Colonic mucosa (tissue), 4 donors: ENCODE data around the gene PHC3. TPM values are rescaled to one million over a fixed set of nuclear protein-coding genes. Genes with fewer than 3 reads are reported as not detected.

Source experiments
- DNase-seq: peaks from one replicate; pipeline ENCODE4 v3.0.0-alpha.2; 2020
- H3K27ac ChIP-seq: fragments of 200-600 bp; one replicate; pipeline ENCODE4 v1.8.0; 2021
- H3K27me3 ChIP-seq: fragments of 200-600 bp; one replicate; pipeline ENCODE4 v1.8.0; 2021
- H3K36me3 ChIP-seq: fragments of 200-600 bp; one replicate; pipeline ENCODE4 v1.8.0; 2021
- H3K4me1 ChIP-seq: fragments of 200-600 bp; one replicate; pipeline ENCODE4 v1.8.0; 2021; ENCODE audit warnings: mild to moderate bottlenecking
- H3K4me3 ChIP-seq: fragments of 200-600 bp; one replicate; pipeline ENCODE4 v1.8.0; 2021
- H3K9ac ChIP-seq, 2 donors: one replicate each; pipeline ENCODE4 v1.7.0; 2013; ENCODE audit warnings: control low read depth in 2 of 2, low read depth in 2 of 2, low read length in 2 of 2
- H3K9me3 ChIP-seq: fragments of 200-600 bp; one replicate; pipeline ENCODE4 v1.8.0; 2021
- intact Hi-C: fragments of 100-400 bp; cut with DNase I; formaldehyde crosslinking; loops from one replicate; pipeline ENCODE4 v1.14.1; 2022
- total RNA-seq, 2 donors: library from RNA; stranded (reverse); fragmentation: NEBNext Ultra II Directional in 1 of 2; extraction: Animal tissue kit (Norgen Biotek cat#: 25700) in 1 of 2; gene quantifications; one replicate each; pipeline ENCODE4 v1.2.1, GENCODE V29; 2021
- TF ChIP-seq, protein P1 (sequence below): fragments of 200-600 bp; IDR thresholded peaks from one replicate; pipeline ENCODE4 v1.8.0; 2022; ENCODE audit warnings: antibody characterized with exemption, mild to moderate bottlenecking
- donor health status: healthy.
- donor health status: DM: no; HTN: no; CAD: no.
- donor health status: DM: no; HTN: no; CAD: no.

PHC3 gene
- total RNA-seq, 2 donors from 2014 or later: 36.4 to 49.4 TPM

DNA sequence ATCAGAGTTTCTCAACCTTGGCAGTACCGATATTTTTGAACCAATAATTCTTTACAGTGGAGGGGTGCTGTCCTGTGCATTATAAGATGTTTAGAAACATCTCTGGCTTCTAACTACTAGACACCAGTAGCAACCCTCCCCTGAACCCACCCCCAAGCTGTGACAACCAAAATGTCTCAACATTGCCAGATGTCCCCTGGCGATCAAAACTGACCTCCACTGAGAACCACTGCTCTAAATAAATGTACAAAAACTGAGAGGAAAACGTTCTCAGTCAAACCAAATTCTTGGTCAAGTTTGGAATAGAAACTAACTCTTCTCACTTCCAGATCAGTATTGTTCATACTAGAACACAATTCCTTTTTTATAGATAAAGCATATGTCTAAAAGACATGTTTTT lies 85.2 kb downstream of the PHC3 start:
- intact Hi-C loops: loop anchor here (10.0 kb wide), 1 partner anchor 122 kb away; no protein-coding TSS in a partner anchor
- Histone ChIP-seq H3K9me3 (no peaks in the 10 kb centered on the region), H3K4me1 (no peaks in the 10 kb centered on the region), H3K27me3 (no peaks in the 10 kb centered on the region), H3K27ac (no peak overlapping the region), H3K9ac (no peak overlapping the region), H3K4me3 (no peak overlapping the region), H3K36me3 (peaks cover 16% of the 10 kb centered on the region)
- no peak for DNase-seq
- TF ChIP-seq, protein P1, sequence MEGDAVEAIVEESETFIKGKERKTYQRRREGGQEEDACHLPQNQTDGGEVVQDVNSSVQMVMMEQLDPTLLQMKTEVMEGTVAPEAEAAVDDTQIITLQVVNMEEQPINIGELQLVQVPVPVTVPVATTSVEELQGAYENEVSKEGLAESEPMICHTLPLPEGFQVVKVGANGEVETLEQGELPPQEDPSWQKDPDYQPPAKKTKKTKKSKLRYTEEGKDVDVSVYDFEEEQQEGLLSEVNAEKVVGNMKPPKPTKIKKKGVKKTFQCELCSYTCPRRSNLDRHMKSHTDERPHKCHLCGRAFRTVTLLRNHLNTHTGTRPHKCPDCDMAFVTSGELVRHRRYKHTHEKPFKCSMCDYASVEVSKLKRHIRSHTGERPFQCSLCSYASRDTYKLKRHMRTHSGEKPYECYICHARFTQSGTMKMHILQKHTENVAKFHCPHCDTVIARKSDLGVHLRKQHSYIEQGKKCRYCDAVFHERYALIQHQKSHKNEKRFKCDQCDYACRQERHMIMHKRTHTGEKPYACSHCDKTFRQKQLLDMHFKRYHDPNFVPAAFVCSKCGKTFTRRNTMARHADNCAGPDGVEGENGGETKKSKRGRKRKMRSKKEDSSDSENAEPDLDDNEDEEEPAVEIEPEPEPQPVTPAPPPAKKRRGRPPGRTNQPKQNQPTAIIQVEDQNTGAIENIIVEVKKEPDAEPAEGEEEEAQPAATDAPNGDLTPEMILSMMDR: no peak

DNA sequence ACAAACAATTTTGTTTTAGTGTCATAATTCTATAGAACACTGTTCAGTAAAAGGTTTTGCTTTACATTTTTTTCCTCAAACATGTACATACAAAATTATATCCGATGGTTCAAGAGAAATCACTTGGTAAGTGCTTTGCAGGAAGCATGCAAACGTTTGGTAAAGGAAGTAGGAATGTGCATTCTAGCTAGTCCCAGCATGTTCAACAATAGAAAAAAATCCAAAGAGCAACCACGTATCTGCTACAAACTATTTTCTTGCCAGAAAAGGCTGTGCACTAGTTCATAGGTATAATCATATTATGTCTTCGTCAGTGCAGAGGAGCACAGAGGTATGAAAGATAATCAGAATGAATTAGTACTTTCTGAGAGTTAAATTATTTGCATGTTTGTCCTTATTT lies 85.8 kb downstream of the PHC3 start:
- Histone ChIP-seq H3K9me3 (no peaks in the 10 kb centered on the region), H3K36me3 (peaks cover 16% of the 10 kb centered on the region), H3K4me1 (no peaks in the 10 kb centered on the region), H3K4me3 (no peak overlapping the region), H3K9ac (no peak overlapping the region), H3K27me3 (no peaks in the 10 kb centered on the region), H3K27ac (no peak overlapping the region)
- TF ChIP-seq, protein P1: no peak
- intact Hi-C loops: loop anchor here (10.0 kb wide), 1 partner anchor 121 kb away; no protein-coding TSS in a partner anchor
- DNase-seq: no peak

DNA sequence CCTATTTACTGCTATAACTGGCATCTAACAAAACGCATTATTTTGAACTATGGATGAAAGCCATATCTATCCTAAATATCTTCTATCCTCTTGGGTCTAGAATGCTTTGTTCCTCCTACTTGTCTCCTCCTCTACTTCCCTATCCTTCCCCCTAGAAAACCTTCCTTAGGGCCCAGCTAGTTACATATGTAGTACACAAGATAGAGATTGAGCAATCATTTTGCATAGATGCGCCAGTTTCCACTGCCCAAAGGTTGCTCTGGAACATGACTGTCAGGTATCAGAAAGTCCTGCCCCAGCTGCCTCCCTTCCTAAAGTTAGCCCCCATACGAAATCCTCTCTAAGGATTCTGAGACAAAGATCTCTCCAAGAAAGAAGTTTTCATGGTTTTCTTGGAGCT lies 88.6 kb downstream of the PHC3 start:
- peaks cover 16% of the 10 kb centered on the region for H3K36me3 ChIP-seq
- intact Hi-C loops: loop anchor here (10.0 kb wide), 1 partner anchor 118 kb away; no protein-coding TSS in a partner anchor

DNA sequence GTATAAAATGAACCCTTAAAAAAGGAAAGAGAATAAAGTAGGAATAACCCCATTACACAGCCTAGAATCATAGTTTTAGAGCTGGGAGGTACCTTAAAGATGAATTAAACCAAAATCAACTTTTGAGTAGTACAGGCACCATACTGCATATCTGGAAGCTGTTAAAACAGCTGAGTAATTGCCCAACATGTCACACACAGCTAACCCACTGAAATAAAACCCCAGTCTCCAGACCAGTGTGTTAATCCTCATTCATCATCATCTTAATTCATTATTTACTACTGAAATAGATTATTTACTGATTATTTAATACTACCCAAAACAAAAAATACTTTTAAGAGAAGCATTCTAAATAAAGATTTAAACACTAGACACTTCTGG lies 90.9 kb downstream of the PHC3 start:
- no peaks in the 10 kb centered on the region for H3K9me3 ChIP-seq
- H3K36me3 ChIP-seq: peaks cover 7% of the 10 kb centered on the region

More for the DNA sequence above, 88.6 kb downstream of the PHC3 start:
- H3K27ac ChIP-seq: no peak overlapping the region
- no peak overlapping the region for H3K4me3 ChIP-seq
- H3K4me1 ChIP-seq: no peaks in the 10 kb centered on the region
- H3K9me3 ChIP-seq: no peaks in the 10 kb centered on the region
- H3K9ac ChIP-seq: no peak overlapping the region
- no peak for DNase-seq
- no peaks in the 10 kb centered on the region for H3K27me3 ChIP-seq
- TF ChIP-seq, protein P1: no peak

DNA sequence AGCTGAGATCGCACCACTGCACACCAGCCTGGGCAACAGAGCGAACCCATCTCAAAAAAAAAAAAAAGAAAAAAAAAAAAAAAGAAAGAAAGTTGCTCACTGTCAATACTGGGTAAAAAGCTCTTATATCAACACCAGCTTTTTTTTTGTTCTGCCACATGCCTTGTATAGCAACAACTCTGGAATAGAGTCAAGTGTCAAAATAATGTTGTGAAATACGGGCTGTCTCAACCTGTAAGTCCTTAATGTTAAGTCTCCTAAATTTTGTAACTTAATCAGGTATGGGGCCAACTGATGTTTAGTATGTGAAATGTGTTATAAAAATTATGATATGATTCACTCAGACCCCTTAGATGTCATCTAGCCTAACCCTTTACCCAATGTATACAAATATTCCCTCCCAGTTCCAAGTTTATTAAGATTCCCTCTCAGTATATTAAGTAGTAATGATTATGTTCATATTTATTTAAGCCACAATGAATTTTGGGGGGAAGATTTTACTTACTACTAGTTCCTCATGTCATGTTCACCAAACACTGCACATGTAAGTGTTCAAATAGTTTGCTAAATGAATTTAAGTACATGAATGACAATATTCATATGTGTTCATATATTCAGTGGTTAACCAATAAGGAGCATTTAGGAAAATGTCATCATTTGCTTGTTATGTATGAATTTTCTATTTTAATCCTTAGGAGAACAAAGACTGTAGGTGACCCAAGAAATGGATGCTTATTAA lies 91.5 kb downstream of the PHC3 start:
- Histone ChIP-seq H3K4me3 (no peak overlapping the region), H3K27me3 (no peaks in the 10 kb centered on the region), H3K9ac (no peak overlapping the region), H3K9me3 (no peaks in the 10 kb centered on the region), H3K4me1 (no peaks in the 10 kb centered on the region), H3K27ac (no peak overlapping the region), H3K36me3 (peaks cover 7% of the 10 kb centered on the region)
- DNase-seq: no peak
- intact Hi-C loops: loop anchor here (10.0 kb wide), 1 partner anchor 115 kb away; no protein-coding TSS in a partner anchor
- TF ChIP-seq, protein P1: no peak

More for the DNA sequence above, 90.9 kb downstream of the PHC3 start:
- TF ChIP-seq, protein P1: no peak
- DNase-seq: no peak
- Histone ChIP-seq H3K9ac (no peak overlapping the region), H3K4me1 (no peaks in the 10 kb centered on the region), H3K27me3 (no peaks in the 10 kb centered on the region), H3K27ac (no peak overlapping the region), H3K4me3 (no peak overlapping the region)
- intact Hi-C loops: loop anchor here (10.0 kb wide), 1 partner anchor 116 kb away; no protein-coding TSS in a partner anchor
